HG03025 (cell line): ENCODE measurements around the gene KAT7.

Experiments used
- ATAC-seq: cut with Tn5 transposase; IDR thresholded peaks from one replicate; pipeline ENCODE4 v1.9.1; 2021; ENCODE audit warnings: mild to moderate bottlenecking, moderate library complexity; ENCODE audit not compliant: unreplicated experiment, low FRiP score

The KAT7 gene

GRCh38 chr17:49862781-49863331 lies 74.4 kb downstream of the KAT7 start:
- no peak for ATAC-seq

GRCh38 chr17:49866019-49866380 lies 77.5 kb downstream of the KAT7 start:
- no peak for ATAC-seq

- ATAC-seq, result no peak
Measured at GRCh38 chr17:49866882-49867413, 78.5 kb downstream of the KAT7 start.

- ATAC-seq, result no peak
Measured at GRCh38 chr17:49869038-49869374, 80.5 kb downstream of the KAT7 start.

GRCh38 chr17:49870298-49870697 lies 81.8 kb downstream of the KAT7 start:
- no peak for ATAC-seq

- ATAC-seq, result no peak
Measured at GRCh38 chr17:49871211-49871610, 82.7 kb downstream of the KAT7 start.

GRCh38 chr17:49872754-49873377 lies 84.4 kb downstream of the KAT7 start:
- ATAC-seq, result no peak

- ATAC-seq, result no peak
Measured at GRCh38 chr17:49873466-49873865, 85.0 kb downstream of the KAT7 start.

- ATAC-seq, result no peak
Measured at GRCh38 chr17:49873926-49874325, 85.4 kb downstream of the KAT7 start.

- ATAC-seq, result no peak
Measured at GRCh38 chr17:49874911-49875310, 86.4 kb downstream of the KAT7 start.

GRCh38 chr17:49875685-49876084 lies 87.2 kb downstream of the KAT7 start:
- ATAC-seq, result no peak

GRCh38 chr17:49878931-49879904 lies 90.7 kb downstream of the KAT7 start:
- ATAC-seq, result no peak

- ATAC-seq, result no peak
Measured at GRCh38 chr17:49880291-49881053, 92.0 kb downstream of the KAT7 start.

GRCh38 chr17:49881054-49881402 lies 92.5 kb downstream of the KAT7 start:
- ATAC-seq, result no peak

GRCh38 chr17:49882434-49882833 lies 94.0 kb downstream of the KAT7 start:
- no peak for ATAC-seq
